Effector memory CD4-positive, alpha-beta T cell (primary cell): Measurements from ENCODE around the gene IL1B.

Experiments
- DNase-seq, 3 donors: peaks; one replicate each; pipeline ENCODE4 v3.0.0-alpha.2; 2020
- H3K27ac ChIP-seq: 2 replicates; pipeline ENCODE4 v1.7.0; 2013; ENCODE audit warnings: mild to moderate bottlenecking, low read length, moderate library complexity; ENCODE audit not compliant: insufficient read depth, poor library complexity, severe bottlenecking
- H3K27me3 ChIP-seq: replicated peaks from 2 replicates; pipeline ENCODE4 v1.7.0; 2013; ENCODE audit warnings: mild to moderate bottlenecking, low read length; ENCODE audit not compliant: insufficient read depth, control insufficient read depth, poor library complexity, severe bottlenecking
- H3K36me3 ChIP-seq: 2 replicates; pipeline ENCODE4 v1.7.0; 2013; ENCODE audit warnings: mild to moderate bottlenecking, low read length, moderate library complexity; ENCODE audit not compliant: control insufficient read depth, insufficient read depth
- H3K4me1 ChIP-seq: 2 replicates; pipeline ENCODE4 v1.7.0; 2013; ENCODE audit warnings: low read length, mild to moderate bottlenecking; ENCODE audit not compliant: control insufficient read depth, insufficient read depth, poor library complexity, severe bottlenecking
- H3K4me3 ChIP-seq: 2 replicates; pipeline ENCODE4 v1.7.0; 2013; ENCODE audit warnings: low read length, low read depth, mild to moderate bottlenecking; ENCODE audit not compliant: insufficient read depth, poor library complexity, severe bottlenecking
- H3K9me3 ChIP-seq: 2 replicates; pipeline ENCODE4 v1.7.0; 2013; ENCODE audit warnings: mild to moderate bottlenecking, low read length, moderate library complexity; ENCODE audit not compliant: control insufficient read depth

The IL1B gene

DNA sequence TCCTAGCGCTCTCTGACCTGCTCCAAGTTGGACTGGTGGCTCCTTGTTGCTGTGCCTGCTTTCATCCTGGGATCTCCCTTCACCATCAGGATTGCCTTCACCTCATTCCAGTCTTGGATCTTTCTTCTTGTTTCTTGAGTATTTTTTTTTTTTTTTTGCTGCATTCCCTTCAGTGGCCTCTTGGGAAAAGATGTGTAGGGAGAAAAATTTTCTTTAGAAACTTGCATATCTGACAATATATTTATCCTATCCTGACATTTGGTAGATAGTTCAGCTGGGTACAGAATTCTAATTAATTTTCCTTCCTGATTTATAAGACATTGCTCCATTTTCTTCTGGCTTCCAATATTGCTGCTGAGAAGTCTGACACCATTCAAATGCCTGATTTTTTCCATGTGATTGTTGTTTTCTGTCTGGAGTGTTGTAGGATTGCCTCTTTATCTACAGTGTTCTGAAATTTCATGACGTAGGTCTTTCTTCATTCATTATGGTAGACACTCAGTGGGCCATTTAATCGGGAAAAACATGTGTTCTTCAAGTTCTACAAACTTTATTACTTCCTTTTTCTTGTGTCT, 29.3 kb downstream of the IL1B start:
- no peak for DNase-seq
- Histone ChIP-seq H3K27ac (no peak overlapping the region), H3K9me3 (no peaks in the 10 kb centered on the region), H3K36me3 (no peaks in the 10 kb centered on the region), H3K27me3 (no peaks in the 10 kb centered on the region), H3K4me1 (no peaks in the 10 kb centered on the region), H3K4me3 (no peak overlapping the region)

DNA sequence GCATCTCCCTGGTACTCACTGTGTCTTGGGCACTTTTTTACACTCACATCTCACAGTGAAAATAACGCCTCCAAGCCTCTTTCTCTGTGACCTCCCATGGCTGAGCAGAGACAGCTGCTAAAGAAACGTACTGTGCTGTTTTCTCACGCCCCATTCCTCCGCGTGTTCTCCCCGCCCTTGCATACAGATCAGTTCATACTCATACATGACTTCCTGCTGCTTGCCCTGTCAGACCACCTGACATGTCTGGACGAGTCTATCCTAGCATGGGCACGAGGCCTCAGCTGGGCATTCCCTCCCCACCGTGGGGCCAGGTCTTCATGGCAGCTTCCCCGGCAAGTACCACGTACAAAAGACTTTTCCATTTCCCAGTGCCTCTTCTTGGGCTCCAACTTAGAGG, 31.0 kb downstream of the IL1B start:
- H3K27ac ChIP-seq = no peak overlapping the region
- no peaks in the 10 kb centered on the region for H3K27me3 ChIP-seq
- no peak overlapping the region for H3K4me3 ChIP-seq
- H3K36me3 ChIP-seq = no peaks in the 10 kb centered on the region
- H3K4me1 ChIP-seq = no peaks in the 10 kb centered on the region
- no peak for DNase-seq
- no peaks in the 10 kb centered on the region for H3K9me3 ChIP-seq

DNA sequence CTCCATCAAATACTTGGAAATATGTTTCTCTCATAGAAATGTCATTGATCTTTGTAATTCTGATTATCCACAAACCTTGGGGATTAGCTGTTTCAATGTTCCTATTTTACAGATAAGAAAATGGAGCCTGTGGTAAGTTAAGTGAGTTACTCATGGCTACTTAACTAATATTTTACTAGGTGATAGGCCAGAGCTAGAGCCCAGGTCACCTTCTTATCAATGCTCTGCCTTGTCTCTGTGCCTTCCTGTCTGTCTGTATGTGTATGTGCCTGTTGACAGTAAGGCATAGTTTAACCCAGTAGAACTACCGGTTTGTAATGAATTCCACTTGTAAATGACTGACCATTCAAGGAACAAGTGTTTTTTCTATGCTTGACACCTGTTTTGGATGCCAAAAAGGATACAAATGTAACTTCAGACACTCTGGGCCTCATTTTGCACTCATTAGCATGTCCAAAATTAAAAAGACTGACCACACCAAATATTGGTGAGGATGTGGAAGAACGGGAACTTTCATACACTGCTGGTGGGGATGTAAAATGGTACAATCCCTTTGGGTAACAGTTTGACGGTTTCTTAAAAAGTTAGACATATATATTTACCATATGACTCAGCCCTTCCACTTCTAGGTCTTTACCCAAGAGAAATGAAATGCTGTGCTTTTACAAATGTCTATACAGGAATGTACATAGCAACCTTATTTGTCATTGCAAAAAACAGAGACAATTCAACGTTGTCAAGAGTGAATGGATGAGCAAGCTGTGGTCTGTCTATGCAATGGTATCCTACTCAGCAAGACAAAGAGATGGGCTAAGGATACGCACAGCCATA, 32.7 kb downstream of the IL1B start:
- no peaks in the 10 kb centered on the region for H3K4me1 ChIP-seq
- H3K36me3 ChIP-seq = no peaks in the 10 kb centered on the region
- no peak overlapping the region for H3K27ac ChIP-seq
- no peaks in the 10 kb centered on the region for H3K9me3 ChIP-seq
- no peaks in the 10 kb centered on the region for H3K27me3 ChIP-seq
- H3K4me3 ChIP-seq = no peak overlapping the region
- DNase-seq = no peak

- H3K27ac ChIP-seq = no peak overlapping the region
- H3K36me3 ChIP-seq = no peaks in the 10 kb centered on the region
- H3K9me3 ChIP-seq = no peaks in the 10 kb centered on the region
- DNase-seq = no peak
- no peaks in the 10 kb centered on the region for H3K4me1 ChIP-seq
- H3K4me3 ChIP-seq = no peak overlapping the region
- H3K27me3 ChIP-seq = no peaks in the 10 kb centered on the region
These were observed 35.5 kb downstream of the IL1B start for GRCh38 chr2:112800881-112801583.

GRCh38 chr2:112798979-112799975, 37.3 kb downstream of the IL1B start:
- Histone ChIP-seq H3K4me1 (no peaks in the 10 kb centered on the region), H3K9me3 (no peaks in the 10 kb centered on the region), H3K4me3 (no peak overlapping the region), H3K36me3 (no peaks in the 10 kb centered on the region), H3K27me3 (no peaks in the 10 kb centered on the region), H3K27ac (no peak overlapping the region)
- DNase-seq = no peak

DNA sequence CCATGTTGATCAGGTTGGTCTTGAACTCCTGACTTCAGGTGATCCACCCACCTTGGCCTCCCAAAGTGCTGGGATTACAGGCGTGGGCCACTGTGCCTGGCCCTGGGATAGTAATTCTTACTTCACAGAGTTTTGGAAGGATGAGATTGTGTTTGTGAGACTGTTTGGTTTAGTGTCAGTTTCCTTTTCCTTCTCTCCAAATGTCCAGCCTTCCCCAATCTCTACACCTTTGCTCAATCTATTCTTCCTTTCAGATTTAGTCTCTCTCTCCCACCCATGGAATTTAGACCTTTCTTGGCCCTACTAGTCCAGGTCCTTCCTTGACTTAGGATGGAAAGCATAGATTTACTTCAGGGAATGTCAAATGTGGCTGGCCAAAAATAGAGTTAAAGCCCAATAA, 40.1 kb downstream of the IL1B start:
- Histone ChIP-seq H3K27me3 (no peaks in the 10 kb centered on the region), H3K36me3 (no peaks in the 10 kb centered on the region), H3K4me3 (no peak overlapping the region), H3K9me3 (no peaks in the 10 kb centered on the region), H3K27ac (no peak overlapping the region), H3K4me1 (no peaks in the 10 kb centered on the region)
- DNase-seq = no peak

GRCh38 chr2:112795774-112796173, 40.8 kb downstream of the IL1B start:
- Histone ChIP-seq H3K4me3 (no peak overlapping the region), H3K27ac (no peak overlapping the region), H3K4me1 (no peaks in the 10 kb centered on the region)

DNA sequence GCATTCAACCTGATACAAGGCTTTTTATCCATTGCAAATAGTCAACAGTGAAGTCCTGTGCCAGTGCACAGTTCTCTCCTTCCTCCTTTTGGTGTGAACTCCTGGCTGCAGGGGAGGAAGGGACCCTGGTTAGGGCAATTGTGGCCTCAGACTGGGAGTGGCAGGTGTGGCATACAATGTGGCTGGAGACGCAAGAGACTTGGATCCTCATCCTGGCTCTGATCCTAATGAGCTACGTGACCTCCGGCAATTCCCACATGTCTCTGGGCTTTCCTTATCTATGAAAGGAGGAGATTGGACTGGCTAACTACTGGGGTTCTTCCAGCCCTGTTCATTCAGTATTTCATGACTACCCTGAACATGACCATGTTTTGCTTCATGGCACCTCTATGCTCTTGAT, 41.7 kb downstream of the IL1B start:
- Histone ChIP-seq H3K27ac (no peak overlapping the region), H3K27me3 (no peaks in the 10 kb centered on the region), H3K4me1 (no peaks in the 10 kb centered on the region), H3K36me3 (no peaks in the 10 kb centered on the region), H3K4me3 (no peak overlapping the region), H3K9me3 (no peaks in the 10 kb centered on the region)
- DNase-seq = no peak

More at GRCh38 chr2:112795774-112796173, 40.8 kb downstream of the IL1B start:
- no peaks in the 10 kb centered on the region for H3K27me3 ChIP-seq
- DNase-seq = no peak
- H3K9me3 ChIP-seq = no peaks in the 10 kb centered on the region
- no peaks in the 10 kb centered on the region for H3K36me3 ChIP-seq

DNA sequence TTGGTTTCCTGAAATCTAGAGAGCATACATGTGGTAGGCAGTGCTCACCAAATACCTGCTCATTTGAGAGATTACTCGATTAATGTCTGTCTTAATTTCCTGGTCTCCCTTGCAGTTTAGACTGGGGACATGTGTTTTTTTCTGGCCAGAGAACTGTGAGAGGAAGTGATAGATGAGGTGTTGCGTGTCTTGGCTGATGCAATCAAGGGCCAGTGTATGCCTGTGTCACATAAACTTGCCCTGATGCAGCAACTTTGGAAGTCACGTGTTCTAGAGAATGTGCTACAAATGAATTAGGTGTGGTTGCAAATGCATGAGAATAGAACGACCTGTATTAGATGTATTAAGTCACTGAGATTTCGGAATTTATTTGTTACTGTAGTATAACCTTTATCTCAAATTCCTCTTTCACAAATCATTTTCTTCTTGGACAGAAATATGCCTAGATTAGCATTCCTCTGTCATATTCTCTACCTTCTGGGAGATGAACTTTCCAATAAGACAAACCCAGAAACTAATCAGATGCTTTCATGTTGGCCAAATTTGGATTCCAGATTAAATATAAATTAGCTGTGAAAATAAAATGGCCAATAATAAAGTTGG, 42.3 kb downstream of the IL1B start:
- no peaks in the 10 kb centered on the region for H3K4me1 ChIP-seq
- DNase-seq = no peak
- H3K9me3 ChIP-seq = no peaks in the 10 kb centered on the region
- H3K27ac ChIP-seq = no peak overlapping the region
- no peaks in the 10 kb centered on the region for H3K27me3 ChIP-seq
- no peak overlapping the region for H3K4me3 ChIP-seq
- H3K36me3 ChIP-seq = no peaks in the 10 kb centered on the region
